HG03558 (cell line): Measurements from ENCODE around the gene TNNI3K.

ENCODE experiments used
- ATAC-seq: cut with Tn5 transposase; IDR thresholded peaks from one replicate; pipeline ENCODE4 v1.9.1; 2021; ENCODE audit warnings: moderate number of reproducible peaks; ENCODE audit not compliant: unreplicated experiment; ENCODE audit errors: extremely low read depth

The TNNI3K gene

DNA sequence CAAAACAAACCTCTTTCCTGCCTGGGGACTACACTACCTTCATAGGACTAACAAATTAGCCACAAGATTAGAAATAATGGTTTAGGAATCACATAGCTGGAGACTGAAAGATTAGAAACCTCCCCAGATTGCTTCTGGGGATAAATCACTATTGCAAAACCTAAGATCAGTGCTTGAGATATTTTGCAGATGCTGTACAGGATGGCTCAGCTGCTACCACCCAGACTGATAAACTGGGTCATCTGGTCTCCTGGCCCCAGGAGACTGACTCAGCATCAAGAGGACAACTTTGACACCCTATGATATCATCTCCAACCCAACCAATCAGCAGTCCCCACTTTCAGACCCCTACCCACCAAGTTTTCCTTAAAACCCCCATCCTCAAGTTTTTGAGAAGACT lies 140.2 kb downstream of the TNNI3K start:
- no peak for ATAC-seq

DNA sequence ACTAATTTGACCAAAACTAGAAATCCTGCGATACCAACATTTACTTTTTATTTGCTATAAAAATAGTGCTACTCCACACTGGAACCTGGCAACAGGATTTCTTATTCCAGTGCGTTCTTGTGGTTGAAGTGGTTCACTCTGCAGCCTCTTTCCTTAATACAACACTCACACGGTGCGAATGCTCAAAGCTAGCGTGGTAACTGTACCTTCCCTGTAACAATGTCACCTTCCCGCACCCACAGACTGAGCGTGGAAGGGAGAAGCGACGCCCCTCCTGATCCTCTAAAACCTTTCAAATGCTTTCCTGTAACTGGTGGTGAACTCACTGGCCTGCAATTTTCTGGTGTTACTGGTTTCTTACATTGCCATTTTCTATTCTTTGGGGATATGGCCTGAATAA lies 145.1 kb downstream of the TNNI3K start:
- ATAC-seq: no peak

DNA sequence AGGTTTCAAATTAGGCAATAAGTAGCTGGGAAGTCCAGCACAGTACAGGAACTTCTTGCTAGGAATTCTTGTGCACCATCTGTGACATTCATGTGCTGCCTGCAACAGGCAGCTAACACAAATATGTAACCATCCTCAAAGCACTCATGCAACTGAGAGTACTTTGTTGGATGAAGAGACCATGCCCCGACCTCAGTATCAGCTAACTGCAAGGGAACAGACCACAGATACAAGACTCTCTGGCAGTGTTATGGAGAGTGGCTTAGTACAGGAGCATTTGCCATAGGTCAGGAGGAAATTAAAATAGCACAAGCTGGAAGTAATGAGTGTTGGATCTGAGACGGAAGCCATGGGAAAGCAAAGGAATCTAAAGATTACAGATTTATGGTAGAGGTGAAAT lies 153.7 kb downstream of the TNNI3K start:
- no peak for ATAC-seq

DNA sequence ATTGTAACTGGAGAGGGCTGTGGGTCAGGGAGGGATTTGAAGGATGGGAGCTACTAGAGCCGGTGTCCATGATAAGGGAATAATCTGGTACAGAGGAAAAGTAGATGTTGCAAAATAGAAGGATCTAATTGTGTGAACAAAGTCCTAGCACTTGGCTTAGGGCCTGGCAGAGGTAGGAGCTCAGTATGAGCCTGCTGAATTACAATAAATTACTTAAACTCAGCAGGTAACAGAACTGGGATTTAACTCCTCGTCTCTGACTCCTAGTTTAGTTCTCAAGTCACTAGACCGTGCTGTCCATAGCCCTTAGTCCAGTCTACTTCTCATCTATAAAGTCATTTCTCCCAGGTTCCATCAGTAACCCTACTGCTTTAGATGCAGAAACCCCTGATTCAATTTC lies 157.0 kb downstream of the TNNI3K start:
- ATAC-seq: no peak

DNA sequence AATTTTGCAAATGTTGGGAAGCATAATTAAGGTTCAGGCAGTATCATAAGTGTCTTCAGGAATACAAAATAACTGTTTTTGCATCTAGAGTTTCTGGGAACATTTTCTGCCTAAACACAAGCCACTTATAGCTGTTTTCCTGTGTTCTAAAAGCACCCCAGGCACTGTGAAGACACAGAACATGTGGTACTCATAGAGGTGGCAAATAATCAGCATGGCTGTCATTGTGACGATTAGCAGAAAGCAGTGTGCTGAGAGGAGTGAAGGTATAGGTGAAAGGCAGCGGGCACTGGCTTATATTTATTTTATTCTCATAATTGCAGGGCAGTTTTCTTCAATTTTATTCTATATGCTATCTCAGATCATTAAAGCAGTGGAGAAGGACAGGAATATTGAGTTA lies 157.7 kb downstream of the TNNI3K start:
- ATAC-seq: no peak

DNA sequence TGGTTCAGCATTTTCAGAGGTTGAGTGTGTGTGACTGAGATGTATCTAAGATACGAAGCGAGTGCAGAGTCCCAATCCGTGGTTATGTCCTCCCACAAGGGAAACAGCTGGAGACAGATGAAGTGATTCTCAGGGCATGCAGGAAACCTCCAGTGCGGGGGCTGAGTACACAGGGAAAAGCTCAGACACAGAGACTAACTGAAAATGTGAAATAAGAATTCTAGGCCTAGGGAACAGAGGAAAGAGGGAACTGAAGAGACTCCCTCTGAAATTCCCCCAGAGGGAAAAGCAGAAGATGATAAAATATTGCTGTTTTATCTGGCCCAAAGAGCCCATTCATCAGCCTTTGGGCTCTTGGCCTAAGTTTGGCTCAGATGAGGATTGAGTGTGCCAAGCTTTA lies 160.4 kb downstream of the TNNI3K start:
- no peak for ATAC-seq

DNA sequence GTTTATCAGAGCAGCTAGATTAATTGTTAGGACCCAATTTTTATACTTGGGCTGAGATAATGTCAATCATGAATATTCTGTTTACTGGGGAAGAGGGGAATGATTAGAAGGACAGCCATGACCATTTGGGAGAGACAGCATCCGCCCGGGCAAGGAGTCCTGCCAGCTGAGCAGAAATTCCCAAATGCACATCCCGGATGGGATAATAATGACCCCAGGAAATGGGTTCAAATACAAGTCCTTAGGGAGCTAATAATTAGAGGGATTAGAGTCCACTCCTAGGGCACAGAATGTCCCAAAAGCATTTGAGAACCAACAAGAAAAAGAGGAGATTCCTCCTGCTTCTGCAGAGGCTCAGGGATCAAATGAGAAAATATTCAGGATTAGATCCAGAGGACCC lies 161.3 kb downstream of the TNNI3K start:
- ATAC-seq: no peak

DNA sequence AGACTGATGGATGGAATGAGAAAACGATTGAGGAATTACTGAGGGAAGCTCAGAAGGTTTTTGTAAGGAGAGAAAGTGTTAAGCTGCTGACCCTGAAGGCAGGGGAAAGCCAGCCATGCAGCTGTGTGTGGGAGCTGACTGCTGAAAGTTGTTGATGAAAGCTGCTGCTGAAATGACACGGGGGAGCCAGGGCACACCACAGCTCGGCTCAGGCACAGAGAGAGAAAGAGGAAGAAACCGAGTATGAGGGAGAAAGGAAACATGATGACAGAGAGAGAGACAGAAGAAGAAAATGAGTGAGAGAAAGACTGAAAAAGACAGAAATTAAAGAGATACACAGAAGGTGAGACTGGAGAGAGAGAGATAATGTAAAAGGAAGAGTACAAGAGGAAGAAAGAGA lies 161.7 kb downstream of the TNNI3K start:
- no peak for ATAC-seq

DNA sequence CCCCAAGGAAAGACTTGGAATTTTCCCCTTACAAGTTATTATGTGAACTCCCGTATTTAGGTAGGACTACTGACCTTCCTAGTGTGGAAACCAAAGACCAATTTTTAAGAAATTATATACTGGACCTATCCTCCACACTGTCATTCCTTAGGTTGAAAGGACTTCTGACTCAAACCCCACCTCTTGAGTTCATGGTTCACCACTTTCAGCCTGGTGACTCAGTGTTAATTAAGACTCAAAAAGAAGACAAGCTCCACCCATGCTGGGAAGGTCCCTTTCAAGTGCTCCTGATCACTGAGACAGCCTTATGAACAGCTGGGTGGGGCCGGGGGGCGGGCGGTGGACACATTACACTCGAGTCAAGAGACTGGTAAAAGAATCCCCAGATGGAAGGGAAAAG lies 164.1 kb downstream of the TNNI3K start:
- ATAC-seq: peak; percentile 75

DNA sequence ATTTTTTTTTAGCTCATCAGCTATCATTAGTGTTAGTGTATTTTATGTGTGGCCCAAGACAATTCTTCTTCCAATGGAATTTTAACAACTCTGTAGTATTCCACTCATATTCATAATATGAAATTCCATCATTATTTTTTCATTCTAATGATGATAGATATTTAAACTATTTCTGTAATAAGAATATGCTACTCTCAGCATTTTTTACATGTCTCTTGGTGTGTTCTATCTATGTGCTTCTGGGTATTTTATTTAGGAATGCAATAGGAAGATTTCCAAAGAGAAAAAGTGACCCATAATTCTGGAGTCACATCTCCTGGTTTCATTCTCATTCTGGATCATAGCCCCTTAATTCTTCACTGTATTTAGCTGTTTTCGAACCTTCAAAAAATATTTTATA lies 167.7 kb downstream of the TNNI3K start:
- no peak for ATAC-seq

DNA sequence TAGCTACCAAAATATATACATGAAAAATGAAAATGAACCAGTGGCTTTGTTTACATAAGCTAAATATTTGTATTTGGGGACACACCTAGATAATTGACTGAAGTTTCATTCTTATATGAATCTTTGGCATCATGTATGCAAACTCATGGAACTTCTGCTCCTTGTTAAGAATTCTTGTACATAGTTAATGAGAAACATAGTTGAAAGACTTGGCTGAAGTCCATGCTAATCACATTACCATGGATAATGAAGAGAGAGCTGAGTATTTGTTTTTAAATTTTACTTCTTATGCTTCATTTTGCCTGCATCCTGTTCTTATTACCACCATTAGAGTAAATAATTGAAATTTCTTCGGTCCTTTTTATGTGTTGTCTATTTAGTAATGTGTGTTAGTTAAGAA lies 168.4 kb downstream of the TNNI3K start:
- no peak for ATAC-seq

DNA sequence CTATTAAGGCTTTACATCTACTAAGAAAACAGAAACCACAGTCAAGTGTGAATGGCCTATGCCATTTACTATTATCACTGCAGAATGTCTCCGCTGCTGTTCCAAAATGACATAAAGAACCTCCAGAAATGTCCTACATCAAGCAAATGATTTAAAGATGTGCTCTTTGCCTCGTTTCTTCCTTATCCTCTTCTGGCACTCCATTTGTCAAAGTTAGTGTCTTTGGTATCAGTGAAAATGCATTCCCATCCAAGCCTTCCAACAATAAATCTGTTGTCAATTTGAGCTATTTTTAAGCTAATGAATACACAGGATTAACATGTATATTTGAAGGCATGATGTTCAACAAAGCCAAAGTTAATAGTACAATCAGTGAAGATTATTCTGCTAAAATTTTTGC lies 171.6 kb downstream of the TNNI3K start:
- ATAC-seq: no peak

DNA sequence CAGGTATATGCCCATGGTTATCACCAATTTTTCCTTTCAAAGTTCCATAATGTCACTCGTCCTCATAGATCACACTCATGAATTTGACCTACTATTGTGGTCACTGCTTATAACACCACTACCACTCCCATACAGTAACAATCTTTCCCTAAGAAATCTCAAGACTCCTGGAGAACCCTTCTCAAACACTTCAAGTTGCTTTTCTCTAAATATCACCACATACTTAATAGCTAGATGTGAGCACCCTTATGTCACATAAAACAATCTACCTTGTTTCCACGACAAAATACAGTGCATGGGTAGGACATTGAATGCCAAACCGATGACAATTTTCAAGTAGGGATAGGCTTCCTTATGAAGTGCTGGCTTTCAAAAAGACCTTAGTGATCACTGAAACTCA lies 172.7 kb downstream of the TNNI3K start:
- ATAC-seq: no peak

DNA sequence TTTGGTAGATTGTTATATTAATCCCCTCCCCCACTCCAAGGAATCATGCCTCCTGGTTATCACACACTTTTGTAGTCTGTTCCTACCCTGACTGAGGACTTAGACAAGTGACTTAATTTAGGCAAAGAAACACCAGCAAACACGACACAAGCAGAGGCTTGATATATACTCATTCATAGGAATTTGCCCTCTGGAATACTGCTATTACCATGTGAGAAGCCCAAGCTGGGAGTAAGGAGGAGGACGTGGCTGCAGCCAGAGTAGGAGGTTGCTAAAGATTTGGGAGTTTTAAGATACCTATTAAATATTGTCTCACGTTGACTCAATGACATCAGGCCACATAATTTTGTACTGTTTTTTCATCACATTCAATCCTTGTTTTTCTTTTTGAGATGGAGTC lies 177.1 kb downstream of the TNNI3K start:
- ATAC-seq: no peak

DNA sequence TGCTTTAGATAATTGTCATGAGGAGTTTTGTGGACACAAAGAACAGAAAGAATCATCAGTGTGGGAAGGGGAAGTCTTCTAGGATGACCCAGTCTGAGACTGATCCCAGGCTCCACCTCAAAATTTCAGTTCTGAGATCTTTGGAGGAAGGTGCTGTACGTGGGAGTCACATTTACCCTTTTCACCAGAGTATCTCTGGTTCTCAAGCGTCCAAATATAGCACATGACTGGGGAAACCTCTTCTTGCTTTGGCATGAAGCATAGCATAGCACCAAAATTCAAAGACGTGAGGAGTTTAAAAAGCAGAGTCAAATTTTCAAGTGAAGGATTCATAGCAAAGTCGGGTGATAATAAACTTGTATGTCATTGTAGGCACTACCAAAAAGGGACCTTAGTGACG lies 180.7 kb downstream of the TNNI3K start:
- ATAC-seq: no peak

DNA sequence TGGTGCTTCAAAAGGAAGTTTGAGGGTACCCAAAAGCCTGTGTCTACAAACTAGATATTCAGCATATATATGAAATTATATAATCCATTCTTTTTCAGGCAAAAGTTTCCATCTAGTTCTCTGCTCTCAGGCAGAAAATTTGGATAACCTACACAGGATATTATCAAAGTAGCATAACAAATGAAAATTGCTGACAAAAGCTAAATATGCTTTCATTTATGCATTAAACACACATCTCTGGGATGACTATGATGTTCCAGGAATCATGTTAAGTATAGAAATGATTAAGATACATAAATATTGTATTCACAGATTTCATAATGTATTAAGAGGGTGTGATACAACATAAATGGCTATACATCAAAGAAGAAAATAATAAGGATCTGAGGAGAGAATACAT lies 184.4 kb downstream of the TNNI3K start:
- no peak for ATAC-seq

DNA sequence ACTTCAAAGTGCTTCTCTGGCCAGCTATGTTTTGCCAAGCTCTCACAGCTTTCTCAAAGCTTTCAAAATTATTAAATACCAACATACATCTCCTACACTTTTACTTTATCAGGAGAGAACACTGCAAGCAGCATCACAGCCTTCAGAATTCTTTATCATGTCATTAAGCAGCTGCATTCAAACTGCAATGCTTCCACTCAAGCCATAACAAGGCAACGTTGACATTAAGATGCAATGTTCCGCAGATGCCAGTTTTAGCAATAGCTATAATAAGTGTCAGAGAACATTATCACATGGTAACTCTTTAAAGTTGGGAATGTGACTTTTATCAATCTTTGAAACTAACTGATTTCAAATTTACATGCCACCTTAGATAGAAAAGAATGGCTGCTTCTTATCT lies 185.3 kb downstream of the TNNI3K start:
- ATAC-seq: no peak

DNA sequence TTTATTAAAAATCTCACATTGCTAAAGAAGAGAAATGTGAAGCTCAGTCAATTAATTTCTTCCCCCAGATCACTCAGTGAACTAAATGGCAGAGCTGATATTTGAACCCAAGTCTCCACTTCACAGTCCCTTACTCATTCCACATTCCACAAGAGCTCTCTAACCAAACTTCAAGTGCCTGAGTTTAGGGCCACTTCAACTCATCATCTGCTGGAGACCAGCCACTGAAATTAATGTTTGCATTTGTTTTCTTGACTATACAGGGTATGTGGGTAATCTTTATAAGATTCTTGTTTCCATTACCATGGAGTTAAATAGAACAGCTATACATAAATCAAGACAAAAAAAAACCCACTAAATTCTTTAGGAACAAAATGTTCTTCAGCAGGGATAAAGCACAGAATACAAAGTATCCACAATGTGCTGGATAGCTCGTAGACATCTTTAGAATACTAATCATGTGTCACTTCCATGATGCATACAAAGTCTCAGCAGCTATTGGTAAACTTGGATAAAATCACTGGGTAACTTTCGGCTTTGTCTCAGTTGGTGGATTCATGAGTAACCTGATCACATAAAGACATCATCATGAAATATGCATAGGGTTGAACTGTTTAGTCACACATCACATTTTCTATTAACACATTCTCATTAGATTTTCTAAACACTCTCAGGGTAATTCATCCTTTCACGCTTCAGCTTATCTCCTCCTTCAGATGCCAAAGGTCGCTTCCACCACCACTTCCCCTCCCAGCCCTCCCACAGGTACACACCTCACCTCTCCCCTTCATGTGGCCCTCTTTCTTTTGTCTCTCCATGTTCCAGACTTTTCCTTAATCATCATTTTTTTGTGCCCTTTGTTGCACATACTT lies 187.5 kb downstream of the TNNI3K start:
- no peak for ATAC-seq

DNA sequence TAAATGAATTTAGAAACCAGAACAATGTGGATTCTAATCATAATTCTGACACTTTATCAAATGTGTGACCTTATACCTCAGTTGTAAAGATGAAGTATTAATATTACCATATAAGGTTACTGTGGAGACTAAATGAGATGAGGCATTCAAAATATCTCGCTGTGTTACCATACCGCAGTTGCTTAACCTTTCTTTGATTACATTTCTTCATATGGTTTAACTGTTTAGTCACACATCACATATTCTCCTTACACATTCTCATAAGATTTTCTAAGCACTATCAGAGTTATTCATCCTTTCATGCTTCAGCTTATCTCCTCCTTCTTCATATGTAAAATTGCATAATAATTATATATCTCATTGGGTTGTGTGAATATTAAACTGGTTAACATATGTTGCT lies 188.3 kb downstream of the TNNI3K start:
- ATAC-seq: no peak

DNA sequence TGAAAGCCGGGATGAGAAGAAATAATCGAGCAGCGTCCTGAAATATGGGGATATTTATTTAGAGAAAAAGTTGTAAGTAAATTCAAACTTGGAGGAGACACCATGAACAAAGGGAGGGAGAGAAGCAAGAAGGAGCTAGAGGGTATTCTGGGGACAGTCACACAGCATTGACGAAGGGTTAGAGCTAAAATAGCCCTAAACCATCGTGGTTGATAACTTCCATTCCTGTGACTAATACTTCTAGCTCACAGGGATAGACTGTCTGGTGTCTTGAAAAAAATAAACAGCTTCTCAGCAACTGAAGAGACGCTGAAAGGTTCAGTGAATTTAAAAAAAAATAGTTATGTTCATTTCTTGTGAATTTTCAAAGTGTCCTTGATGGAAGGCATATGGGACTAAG lies 190.5 kb downstream of the TNNI3K start:
- no peak for ATAC-seq

DNA sequence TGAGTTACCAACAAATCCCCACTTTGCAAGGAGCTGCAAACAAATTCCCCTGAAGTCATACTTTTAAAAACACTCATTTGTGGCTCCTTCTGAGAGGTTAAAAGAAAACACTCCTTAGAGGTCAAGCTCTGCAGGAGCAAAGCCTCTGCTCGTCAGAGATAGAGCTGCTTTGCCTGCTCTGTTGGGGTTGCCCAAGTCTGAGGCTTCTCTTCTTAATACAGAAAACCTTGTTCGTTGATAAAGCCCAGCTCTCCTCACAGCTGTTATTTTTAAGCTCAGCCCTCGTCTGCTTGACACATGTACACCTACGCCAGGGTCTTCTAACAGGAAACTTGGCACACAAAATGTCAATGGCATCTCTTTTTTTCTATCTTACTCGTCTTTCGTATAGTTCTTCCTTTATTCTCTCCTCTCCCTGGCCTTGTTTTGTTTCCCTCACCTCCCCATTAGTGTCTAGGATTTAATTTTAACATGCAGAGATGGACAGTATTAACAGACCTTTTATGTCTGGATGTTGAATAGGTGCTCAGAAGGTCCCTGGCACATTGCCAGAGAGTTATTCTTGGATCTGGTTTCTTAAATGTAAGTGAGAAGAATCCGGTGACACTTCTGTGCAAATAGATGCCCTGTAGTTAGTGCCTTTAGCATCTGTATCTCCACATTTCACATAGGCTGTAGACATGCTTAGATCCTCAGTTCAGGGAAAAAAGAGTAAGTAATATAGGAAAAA lies 191.2 kb downstream of the TNNI3K start:
- no peak for ATAC-seq

DNA sequence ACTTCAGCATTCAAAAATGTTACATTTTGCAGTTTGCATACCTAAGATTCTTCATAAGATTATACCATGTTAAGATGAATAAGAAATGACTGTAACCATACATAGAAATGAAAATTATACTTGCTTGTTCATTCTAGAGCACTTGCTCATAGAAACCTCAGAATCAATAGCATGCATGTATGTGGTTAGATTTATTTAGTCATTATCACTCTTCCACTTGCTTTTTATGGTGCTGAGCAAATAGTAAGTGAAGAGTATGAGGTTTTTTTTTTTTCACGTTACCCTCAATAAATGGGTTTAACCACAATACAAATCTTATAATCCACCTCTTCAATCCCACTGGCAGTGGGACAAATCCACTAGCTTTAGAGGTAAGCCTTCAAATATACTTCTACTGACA lies 192.5 kb downstream of the TNNI3K start:
- no peak for ATAC-seq
